Measurements from ENCODE around the gene DUS3L.
"Not testable (repeated sequence)": the region's sequence is repeated elsewhere in the genome, so short reads cannot be mapped to it uniquely, and the experiment has no call there.

The DUS3L gene

DNA sequence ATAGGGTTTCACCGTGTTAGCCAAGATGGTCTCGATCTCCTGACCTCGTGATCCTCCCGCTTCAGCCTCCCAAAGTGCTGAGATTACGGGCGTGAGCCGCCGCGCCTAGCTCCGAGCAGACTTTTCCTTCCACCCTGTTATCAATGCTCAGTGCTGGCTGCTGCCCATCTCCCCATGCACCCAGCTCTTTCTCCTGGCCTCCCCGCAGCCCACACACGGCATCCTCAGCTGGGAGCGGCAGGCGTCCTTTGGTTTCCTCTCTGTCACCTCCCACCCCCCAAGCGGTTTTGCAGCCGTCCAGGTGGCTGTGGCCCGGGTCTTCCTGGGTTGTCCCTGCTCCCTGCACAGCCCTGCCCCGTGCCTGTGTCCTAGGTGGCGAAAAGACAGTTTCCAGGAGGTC is 18.5 kb downstream of the DUS3L start:
- no peak overlapping the region for H3K4me3 ChIP-seq (ENCODE audit: low read length)

DNA sequence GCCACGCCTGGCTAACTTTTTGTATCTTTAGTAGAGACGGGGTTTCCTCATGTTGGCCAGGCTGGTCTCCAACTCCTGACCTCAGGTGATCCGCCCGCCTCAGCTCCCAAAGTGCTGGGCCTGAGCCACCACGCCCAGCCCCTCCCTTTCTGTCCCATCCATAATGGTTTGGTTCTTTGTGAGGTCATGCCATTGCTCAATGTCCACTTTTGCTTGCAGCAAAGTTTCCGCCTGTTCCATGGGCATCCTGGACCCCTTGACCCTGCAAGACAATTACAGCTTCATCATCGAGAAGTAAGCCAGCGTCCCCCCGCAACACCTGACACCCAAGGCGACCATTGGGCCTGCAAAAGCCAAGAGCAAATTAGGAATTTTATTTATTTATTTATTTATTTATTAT is 23.0 kb downstream of the DUS3L start:
- H3K36me3 ChIP-seq (ENCODE audit: control insufficient read depth, insufficient read depth, low read length): no peaks in the 10 kb centered on the region
- no peak overlapping the region for H3K9ac ChIP-seq (ENCODE audit: low read length)
- H3K9me3 ChIP-seq (ENCODE audit: control insufficient read depth, low read length): no peaks in the 10 kb centered on the region
- H3K4me1 ChIP-seq (ENCODE audit: control insufficient read depth, insufficient read depth, low read length): no peaks in the 10 kb centered on the region
- H3K27me3 ChIP-seq (ENCODE audit: control insufficient read depth, insufficient read depth, low read length): no peaks in the 10 kb centered on the region
- no peak overlapping the region for H3K4me3 ChIP-seq (ENCODE audit: low read length)

More for the DNA sequence above, 18.5 kb downstream of the DUS3L start:
- H3K36me3 ChIP-seq (ENCODE audit: control insufficient read depth, insufficient read depth, low read length): no peaks in the 10 kb centered on the region
- no peaks in the 10 kb centered on the region for H3K9me3 ChIP-seq (ENCODE audit: control insufficient read depth, low read length)
- H3K9ac ChIP-seq (ENCODE audit: low read length): no peak overlapping the region
- H3K4me1 ChIP-seq (ENCODE audit: control insufficient read depth, insufficient read depth, low read length): no peaks in the 10 kb centered on the region
- no peaks in the 10 kb centered on the region for H3K27me3 ChIP-seq (ENCODE audit: control insufficient read depth, insufficient read depth, low read length)

DNA sequence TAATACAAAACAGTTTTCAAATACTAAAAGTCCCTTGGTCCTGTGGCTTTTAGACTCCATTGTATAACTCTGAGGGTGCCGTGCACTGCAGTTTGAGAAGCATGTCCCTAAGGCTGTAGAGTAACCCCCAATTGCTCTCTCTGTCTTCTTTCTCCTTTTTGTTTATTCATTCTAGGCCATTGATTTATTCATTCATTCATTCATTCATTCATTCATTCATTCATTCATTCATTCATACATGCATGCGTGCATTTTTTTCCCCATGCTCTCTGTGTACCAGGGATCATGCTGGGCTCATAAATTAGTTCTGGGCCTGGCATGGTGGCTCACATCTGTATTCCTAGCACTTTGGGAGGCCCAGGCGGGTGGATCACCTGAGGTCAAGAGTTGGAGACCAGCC is 25.7 kb downstream of the DUS3L start:
- Histone ChIP-seq H3K27me3 (ENCODE audit: control insufficient read depth, insufficient read depth, low read length) (no peaks in the 10 kb centered on the region), H3K9me3 (ENCODE audit: control insufficient read depth, low read length) (no peaks in the 10 kb centered on the region), H3K9ac (ENCODE audit: low read length) (no peak overlapping the region), H3K4me3 (ENCODE audit: low read length) (no peak overlapping the region), H3K4me1 (ENCODE audit: control insufficient read depth, insufficient read depth, low read length) (no peaks in the 10 kb centered on the region), H3K36me3 (ENCODE audit: control insufficient read depth, insufficient read depth, low read length) (no peaks in the 10 kb centered on the region)

DNA sequence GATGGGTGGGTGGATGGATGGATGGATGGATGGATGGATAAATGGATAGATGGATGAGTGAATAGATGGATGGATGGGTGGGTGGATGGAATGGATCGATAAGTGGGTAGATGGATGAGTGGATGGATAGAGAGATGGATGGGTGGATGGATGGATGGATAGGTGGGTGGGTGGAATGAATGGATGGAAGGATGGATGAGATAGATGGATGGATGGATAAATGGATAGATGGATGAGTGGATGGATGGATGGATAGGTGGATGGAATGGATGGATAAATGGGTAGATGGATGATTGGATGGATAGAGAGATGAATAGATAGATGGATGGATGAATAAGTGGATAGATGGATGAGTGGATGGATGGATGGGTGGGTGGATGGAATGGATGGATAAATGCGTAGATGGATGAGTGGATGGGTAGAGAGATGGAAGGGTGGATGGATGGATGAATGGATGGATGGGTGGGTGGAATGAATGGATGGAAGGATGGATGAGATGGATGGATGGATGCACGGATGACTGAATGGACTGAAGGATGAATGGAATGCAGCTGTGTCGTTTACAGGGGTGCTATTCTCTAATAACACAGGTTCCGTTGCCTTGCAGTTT is 28.2 kb downstream of the DUS3L start:
- Histone ChIP-seq H3K4me1 (ENCODE audit: control insufficient read depth, insufficient read depth, low read length) (no peaks in the 10 kb centered on the region), H3K4me3 (ENCODE audit: low read length) (no peak overlapping the region), H3K27me3 (ENCODE audit: control insufficient read depth, insufficient read depth, low read length) (no peaks in the 10 kb centered on the region), H3K36me3 (ENCODE audit: control insufficient read depth, insufficient read depth, low read length) (no peaks in the 10 kb centered on the region), H3K9me3 (ENCODE audit: control insufficient read depth, low read length) (no peaks in the 10 kb centered on the region), H3K9ac (ENCODE audit: low read length) (no peak overlapping the region)

DNA sequence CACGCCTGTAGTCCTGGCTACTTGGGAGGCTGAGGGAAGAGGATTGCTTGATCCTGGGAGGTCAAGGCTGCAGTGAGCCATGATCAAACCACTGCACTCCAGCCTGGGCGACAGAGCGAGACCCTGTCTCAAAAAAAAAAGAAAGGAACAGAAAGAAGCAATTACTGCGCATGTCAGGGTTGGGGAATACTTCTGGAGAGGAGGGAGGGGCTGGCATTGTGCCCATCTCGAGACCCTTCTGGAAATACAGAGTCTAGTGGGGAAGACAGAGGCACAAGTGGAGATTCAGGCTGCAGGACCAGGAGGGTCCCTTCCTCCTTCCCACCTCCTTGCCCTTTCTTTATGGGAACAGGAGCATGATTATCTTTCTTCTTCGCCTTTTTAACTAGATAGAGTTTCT is 37.2 kb downstream of the DUS3L start:
- Histone ChIP-seq H3K4me1 (ENCODE audit: control insufficient read depth, insufficient read depth, low read length) (no peaks in the 10 kb centered on the region), H3K27me3 (ENCODE audit: control insufficient read depth, insufficient read depth, low read length) (no peaks in the 10 kb centered on the region), H3K36me3 (ENCODE audit: control insufficient read depth, insufficient read depth, low read length) (no peaks in the 10 kb centered on the region), H3K4me3 (ENCODE audit: low read length) (no peak overlapping the region), H3K9ac (ENCODE audit: low read length) (no peak overlapping the region), H3K9me3 (ENCODE audit: control insufficient read depth, low read length) (no peaks in the 10 kb centered on the region)

DNA sequence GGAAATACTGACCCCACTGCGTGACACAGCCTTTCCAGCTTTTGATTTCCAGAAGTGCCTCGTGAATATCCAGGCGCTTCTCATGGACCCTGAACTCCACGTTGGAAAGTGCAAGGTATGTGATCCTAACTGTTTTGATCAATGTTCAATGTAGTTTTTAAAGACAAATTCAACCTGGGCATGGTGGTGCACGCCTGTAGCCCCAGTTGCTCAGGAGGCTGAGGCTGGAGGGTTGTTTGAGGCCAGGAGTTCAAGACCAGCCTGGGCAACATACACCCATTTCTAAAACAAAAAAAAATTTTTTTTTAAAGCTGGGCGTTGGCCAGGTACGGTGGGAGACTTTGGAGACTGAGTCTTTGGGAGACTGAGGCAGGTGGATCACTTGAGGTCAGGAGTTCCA is 39.3 kb downstream of the DUS3L start:
- H3K36me3 ChIP-seq (ENCODE audit: control insufficient read depth, insufficient read depth, low read length): no peaks in the 10 kb centered on the region
- H3K9me3 ChIP-seq (ENCODE audit: control insufficient read depth, low read length): no peaks in the 10 kb centered on the region
- H3K27me3 ChIP-seq (ENCODE audit: control insufficient read depth, insufficient read depth, low read length): no peaks in the 10 kb centered on the region
- no peak overlapping the region for H3K4me3 ChIP-seq (ENCODE audit: low read length)
- no peak overlapping the region for H3K9ac ChIP-seq (ENCODE audit: low read length)
- no peaks in the 10 kb centered on the region for H3K4me1 ChIP-seq (ENCODE audit: control insufficient read depth, insufficient read depth, low read length)

DNA sequence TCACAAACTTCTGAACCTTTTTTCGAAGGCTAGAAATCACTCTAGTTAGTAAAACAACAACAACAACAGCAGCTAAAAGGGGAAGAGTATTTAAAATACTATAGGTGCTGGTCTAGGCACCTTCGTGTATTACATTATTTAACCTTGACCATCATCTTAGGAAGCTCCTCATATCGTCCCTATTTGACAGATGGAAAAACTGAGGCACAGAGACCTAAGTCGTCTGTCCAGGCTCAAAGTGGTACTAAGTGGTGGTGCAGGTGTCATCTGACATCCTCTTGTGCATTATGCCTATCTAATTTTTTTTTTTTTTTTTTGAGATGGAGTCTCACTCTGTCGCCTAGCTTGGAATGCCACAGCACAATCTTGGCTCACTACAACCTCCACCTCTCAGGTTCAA is 41.5 kb downstream of the DUS3L start:
- Histone ChIP-seq H3K27me3 (ENCODE audit: control insufficient read depth, insufficient read depth, low read length) (no peaks in the 10 kb centered on the region), H3K4me1 (ENCODE audit: control insufficient read depth, insufficient read depth, low read length) (no peaks in the 10 kb centered on the region)

DNA sequence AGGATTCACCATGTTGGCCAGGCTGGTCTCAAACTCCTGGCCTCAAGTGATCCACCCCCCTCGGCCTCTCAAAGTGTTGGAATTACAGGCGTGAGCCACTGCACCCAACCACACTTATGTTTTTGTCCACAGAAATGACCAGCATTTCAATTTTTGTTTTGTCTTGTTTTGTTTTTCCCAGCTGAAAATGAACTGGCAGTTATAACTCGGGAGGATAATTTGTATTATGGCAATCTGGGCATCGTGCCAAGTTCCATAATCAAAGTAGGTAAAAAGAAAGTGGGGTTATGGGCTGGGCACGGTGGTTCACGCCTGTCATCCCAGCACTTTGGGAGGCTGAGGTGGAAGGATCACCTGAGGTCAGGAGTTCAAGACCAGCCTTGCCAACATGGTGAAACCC is 42.0 kb downstream of the DUS3L start:
- H3K9me3 ChIP-seq (ENCODE audit: control insufficient read depth, low read length); H3K4me3 ChIP-seq (ENCODE audit: low read length); H3K27me3 ChIP-seq (ENCODE audit: control insufficient read depth, insufficient read depth, low read length); H3K36me3 ChIP-seq (ENCODE audit: control insufficient read depth, insufficient read depth, low read length); H3K4me1 ChIP-seq (ENCODE audit: control insufficient read depth, insufficient read depth, low read length); H3K9ac ChIP-seq (ENCODE audit: low read length): not testable (repeated sequence)

More for the DNA sequence above, 41.5 kb downstream of the DUS3L start:
- H3K9ac ChIP-seq (ENCODE audit: low read length): no peak overlapping the region
- no peaks in the 10 kb centered on the region for H3K9me3 ChIP-seq (ENCODE audit: control insufficient read depth, low read length)
- no peak overlapping the region for H3K4me3 ChIP-seq (ENCODE audit: low read length)
- no peaks in the 10 kb centered on the region for H3K36me3 ChIP-seq (ENCODE audit: control insufficient read depth, insufficient read depth, low read length)

DNA sequence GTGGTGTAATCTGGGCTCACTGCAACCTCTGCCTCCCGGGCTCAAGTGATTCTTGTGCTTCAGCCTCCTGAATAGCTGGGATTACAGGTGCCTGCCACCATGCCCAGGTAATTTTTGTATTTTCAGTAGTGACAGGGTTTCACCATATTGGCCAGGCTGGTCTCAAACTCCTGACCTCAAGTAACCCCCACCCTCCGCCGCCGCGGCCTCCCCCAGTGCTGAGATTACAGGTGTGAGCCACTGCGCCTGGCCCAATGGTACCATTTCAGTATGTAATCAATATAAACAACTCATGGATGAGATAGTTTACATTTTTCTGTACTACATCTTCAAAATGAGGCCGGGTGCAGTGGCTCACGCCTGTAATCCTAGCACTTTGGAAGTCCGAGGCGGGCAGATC is 46.0 kb downstream of the DUS3L start:
- H3K9me3 ChIP-seq (ENCODE audit: control insufficient read depth, low read length); H3K9ac ChIP-seq (ENCODE audit: low read length); H3K27me3 ChIP-seq (ENCODE audit: control insufficient read depth, insufficient read depth, low read length); H3K36me3 ChIP-seq (ENCODE audit: control insufficient read depth, insufficient read depth, low read length); H3K4me3 ChIP-seq (ENCODE audit: low read length); H3K4me1 ChIP-seq (ENCODE audit: control insufficient read depth, insufficient read depth, low read length): not testable (repeated sequence)

DNA sequence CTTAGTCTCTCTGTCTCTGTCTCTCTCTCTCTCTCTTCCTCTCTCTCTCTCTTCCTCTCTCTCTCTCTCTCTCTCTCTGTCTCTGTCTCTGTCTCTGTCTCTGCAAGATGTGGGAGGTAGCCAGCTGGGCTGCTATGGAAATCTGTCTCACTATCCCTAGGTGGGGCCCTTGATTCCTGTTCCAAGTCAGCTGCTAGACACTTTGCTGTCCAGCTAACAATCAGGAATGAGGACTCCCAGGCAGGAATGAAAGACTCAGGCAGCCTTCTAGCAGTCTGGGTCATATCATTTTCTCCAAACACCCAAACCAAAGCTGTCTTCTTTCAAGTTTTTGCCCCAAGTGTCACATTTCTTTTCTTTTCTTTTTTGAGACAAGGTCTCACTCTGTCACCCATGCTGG is 47.3 kb downstream of the DUS3L start:
- Histone ChIP-seq H3K9ac (ENCODE audit: low read length) (no peak overlapping the region), H3K36me3 (ENCODE audit: control insufficient read depth, insufficient read depth, low read length) (no peaks in the 10 kb centered on the region), H3K4me1 (ENCODE audit: control insufficient read depth, insufficient read depth, low read length) (no peaks in the 10 kb centered on the region), H3K4me3 (ENCODE audit: low read length) (no peak overlapping the region), H3K27me3 (ENCODE audit: control insufficient read depth, insufficient read depth, low read length) (no peaks in the 10 kb centered on the region), H3K9me3 (ENCODE audit: control insufficient read depth, low read length) (no peaks in the 10 kb centered on the region)

DNA sequence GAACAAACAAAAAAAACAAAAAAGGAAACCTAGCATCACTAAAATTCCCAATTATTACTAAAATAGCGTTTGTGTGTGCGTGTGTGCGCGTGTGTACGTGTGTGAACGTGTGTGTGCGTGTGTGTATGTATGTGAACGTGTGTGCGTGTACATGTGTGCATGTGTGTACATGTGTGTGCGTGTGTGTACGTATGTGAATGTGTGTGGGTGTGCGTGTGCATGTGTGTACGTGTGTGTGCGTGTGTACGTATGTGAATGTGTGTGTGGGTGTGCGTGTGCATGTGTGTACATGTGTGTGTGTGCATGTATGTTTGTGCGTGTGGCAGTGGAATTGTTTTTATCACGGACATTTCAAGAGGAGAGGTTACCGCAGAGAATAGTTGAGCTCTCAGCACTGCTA is 48.9 kb downstream of the DUS3L start:
- H3K4me1 ChIP-seq (ENCODE audit: control insufficient read depth, insufficient read depth, low read length): no peaks in the 10 kb centered on the region
- H3K9me3 ChIP-seq (ENCODE audit: control insufficient read depth, low read length): no peaks in the 10 kb centered on the region
- H3K27me3 ChIP-seq (ENCODE audit: control insufficient read depth, insufficient read depth, low read length): no peaks in the 10 kb centered on the region
- H3K9ac ChIP-seq (ENCODE audit: low read length): no peak overlapping the region
- no peak overlapping the region for H3K4me3 ChIP-seq (ENCODE audit: low read length)
- H3K36me3 ChIP-seq (ENCODE audit: control insufficient read depth, insufficient read depth, low read length): no peaks in the 10 kb centered on the region

DNA sequence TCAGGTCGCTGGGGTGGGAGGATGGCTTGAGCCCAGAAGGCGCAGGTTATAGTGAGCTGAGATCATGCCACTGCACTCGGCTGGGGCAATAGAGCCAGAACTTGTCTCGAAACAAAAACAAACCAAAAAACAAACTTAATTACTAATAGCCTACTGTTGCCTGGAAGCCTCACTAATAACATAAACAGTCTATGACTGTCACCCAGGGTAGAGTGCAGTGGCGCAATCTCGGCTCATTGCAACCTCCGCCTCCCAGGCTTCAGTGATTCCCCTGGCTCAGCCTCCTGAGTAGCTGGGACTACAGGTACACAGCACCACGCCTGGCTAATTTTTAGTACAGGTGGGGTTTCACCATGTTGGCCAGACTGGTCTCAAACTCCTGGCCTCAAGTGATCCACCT is 52.5 kb downstream of the DUS3L start:
- Histone ChIP-seq H3K36me3 (ENCODE audit: control insufficient read depth, insufficient read depth, low read length) (no peaks in the 10 kb centered on the region), H3K9me3 (ENCODE audit: control insufficient read depth, low read length) (no peaks in the 10 kb centered on the region), H3K27me3 (ENCODE audit: control insufficient read depth, insufficient read depth, low read length) (no peaks in the 10 kb centered on the region), H3K4me3 (ENCODE audit: low read length) (no peak overlapping the region), H3K4me1 (ENCODE audit: control insufficient read depth, insufficient read depth, low read length) (no peaks in the 10 kb centered on the region), H3K9ac (ENCODE audit: low read length) (no peak overlapping the region)
